HEK293T (cell line): Measurements from ENCODE around the gene RNF13.

Source experiments
- CTBP1 ChIP-seq: fragments of 450-650 bp; IDR thresholded peaks from 2 replicates; pipeline ENCODE4 v1.6.1; 2016; ENCODE audit warnings: borderline replicate concordance
- FOXA1 ChIP-seq: fragments of 450-650 bp; IDR thresholded peaks from 2 replicates; pipeline ENCODE4 v1.6.1; 2016; ENCODE audit warnings: mild to moderate bottlenecking
- NFRKB ChIP-seq: fragments of 450-650 bp; IDR thresholded peaks from 2 replicates; pipeline ENCODE4 v1.6.1; 2016; ENCODE audit warnings: mild to moderate bottlenecking, moderate library complexity
- PKNOX1 ChIP-seq: fragments of 450-650 bp; IDR thresholded peaks from 2 replicates; pipeline ENCODE4 v1.6.1; 2016
- SUZ12 ChIP-seq: fragments of 450-650 bp; IDR thresholded peaks from 2 replicates; pipeline ENCODE4 v1.6.1; 2016; ENCODE audit warnings: mild to moderate bottlenecking
- TARDBP ChIP-seq: fragments of 450-650 bp; IDR thresholded peaks from 2 replicates; pipeline ENCODE4 v1.6.1; 2016
- ZNF384 ChIP-seq: fragments of 450-650 bp; IDR thresholded peaks from 2 replicates; pipeline ENCODE4 v1.6.1; 2016

- TF ChIP-seq TARDBP, result no peak
- TF ChIP-seq PKNOX1, result no peak
- TF ChIP-seq SUZ12, result no peak
- TF ChIP-seq CTBP1, result no peak
- no peak for TF ChIP-seq ZNF384
- TF ChIP-seq FOXA1, result no peak
- no peak for TF ChIP-seq NFRKB
Observed at GRCh38 chr3:149898771-149899170, 85.8 kb downstream of the RNF13 start.
